GM12878 (cell line): ENCODE measurements around the gene MTF2. TPM values are rescaled to one million over a fixed set of nuclear protein-coding genes. Genes with fewer than 3 reads are reported as not detected.

ENCODE experiments used
- ATAC-seq: fragments of 200-7000 bp; cut with Tn5 transposase; 3 replicates; pipeline ENCODE4 v1.9.1; 2020; ENCODE audit warnings: mild to moderate bottlenecking, moderate library complexity
- BruUV-seq: library from RNA; stranded (reverse); fragments of 400-500 nt; replicated peaks from 2 replicates; lab custom pipeline; 2021; lab: Mats Ljungman, UMichigan
- CTCF ChIA-PET: fragments of 300-600 bp; sonication (Branson Sonifier 250); formaldehyde crosslinking; extraction: SDS; loops from one replicate; lab custom pipeline; 2021; ENCODE audit warnings: inconsistent platforms; lab: Yijun Ruan, JAX
- POLR2A ChIA-PET: fragments of 350-600 bp; formaldehyde crosslinking; extraction: SDS; loops from one replicate; lab custom pipeline; 2021; ENCODE audit warnings: inconsistent platforms; lab: Charles Lee
- RAD21 ChIA-PET: fragments of 300-600 bp; sonication (Branson Sonifier 250); formaldehyde crosslinking; loops from one replicate; lab custom pipeline; 2023; ENCODE audit warnings: antibody characterized with exemption; ENCODE audit not compliant: unreplicated experiment; lab: Charles Lee
- SMC1A ChIA-PET: fragments of 300-600 bp; sonication (Branson Sonifier 250); formaldehyde crosslinking; loops from one replicate; lab custom pipeline; 2023; ENCODE audit not compliant: unreplicated experiment, uncharacterized antibody; lab: Charles Lee
- DNase-seq: peaks from one replicate; pipeline ENCODE4 v3.0.0-alpha.2; 2011; ENCODE audit warnings: low read depth, low spot score
- FAIRE-seq: peaks from 3 replicates; lab custom pipeline; 2011; peaks lifted over from hg19 to GRCh38; lab: Jason Lieb, UNC
- H2AFZ ChIP-seq: 2 replicates; pipeline ENCODE4 v1.6.0; 2011; ENCODE audit warnings: low read depth, low read length, control low read depth; ENCODE audit not compliant: control insufficient read depth
- H3K27ac ChIP-seq: 2 replicates; pipeline ENCODE4 v1.5.1; 2011; ENCODE audit warnings: control low read depth; ENCODE audit not compliant: control insufficient read depth, insufficient read depth
- H3K27me3 ChIP-seq, 2 experiments: replicated peaks in 1 of 2; 2 replicates each; pipeline versions ENCODE4 v1.6.0 to v1.6.1; 2011; ENCODE audit warnings: low read length in 1 of 2; ENCODE audit not compliant: control insufficient read depth in 2 of 2, insufficient read depth in 2 of 2
- H3K36me3 ChIP-seq, 2 experiments: 2 replicates each; pipeline ENCODE4 v1.5.1; 2011; ENCODE audit warnings: low read length in 1 of 2; ENCODE audit not compliant: control insufficient read depth in 2 of 2, insufficient read depth in 2 of 2
- H3K4me1 ChIP-seq: 2 replicates; pipeline ENCODE4 v1.6.1; 2011; ENCODE audit warnings: mild to moderate bottlenecking, low read length, moderate library complexity, mixed read lengths; ENCODE audit not compliant: control insufficient read depth, insufficient read depth
- H3K4me2 ChIP-seq: 2 replicates; pipeline ENCODE4 v1.6.0; 2011; ENCODE audit warnings: control low read depth; ENCODE audit not compliant: control insufficient read depth, insufficient read depth
- H3K4me3 ChIP-seq: fragments of 200-600 bp; sonication (generic); 2 replicates; pipeline ENCODE4 v1.5.1; 2016
- H3K79me2 ChIP-seq: 2 replicates; pipeline ENCODE4 v1.6.0; 2011; ENCODE audit warnings: low read length; ENCODE audit not compliant: control insufficient read depth, insufficient read depth
- H3K9ac ChIP-seq: 2 replicates; pipeline ENCODE4 v1.8.0; 2011; ENCODE audit warnings: low read length, control low read depth, mixed read lengths; ENCODE audit not compliant: control insufficient read depth, insufficient read depth
- H3K9me3 ChIP-seq: replicated peaks from 3 replicates; pipeline ENCODE4 v1.5.1; 2011; ENCODE audit warnings: mild to moderate bottlenecking, low read length; ENCODE audit not compliant: control insufficient read depth, insufficient read depth
- H4K20me1 ChIP-seq: 2 replicates; pipeline ENCODE4 v1.6.0; 2011; ENCODE audit not compliant: control insufficient read depth, insufficient read depth
- EZH2 ChIP-seq: IDR thresholded peaks from 2 replicates; pipeline ENCODE4 v1.6.1; 2012; ENCODE audit warnings: low read depth, mild to moderate bottlenecking, control low read depth, inconsistent platforms, low read length, borderline replicate concordance; ENCODE audit not compliant: control insufficient read depth
- FOXM1 ChIP-seq: IDR thresholded peaks from 2 replicates; pipeline ENCODE4 v1.6.1; 2012; ENCODE audit warnings: low read depth, mild to moderate bottlenecking, inconsistent platforms, low read length, moderate library complexity
- KDM1A ChIP-seq: fragments of 200-600 bp; sonication (generic); IDR thresholded peaks from 2 replicates; pipeline ENCODE4 v1.6.1; 2016; ENCODE audit warnings: borderline replicate concordance
- POLR2AphosphoS2 ChIP-seq: IDR thresholded peaks from 2 replicates; pipeline ENCODE4 v1.6.1; 2011; ENCODE audit warnings: low read depth, mild to moderate bottlenecking, low read length, improper control_type of control experiment, moderate library complexity
- RCOR1 ChIP-seq: conservative IDR thresholded peaks from 2 replicates; pipeline ENCODE4 v1.6.1; 2012; ENCODE audit warnings: low read depth, low read length, improper control_type of control experiment
- ZNF207 ChIP-seq: fragments of 450-650 bp; IDR thresholded peaks from 2 replicates; pipeline ENCODE4 v1.6.1; 2014; ENCODE audit warnings: antibody characterized with exemption, mild to moderate bottlenecking, borderline replicate concordance
- ZNF384 ChIP-seq: IDR thresholded peaks from 2 replicates; pipeline ENCODE4 v1.6.1; 2012; ENCODE audit warnings: low read depth, mild to moderate bottlenecking, low read length, improper control_type of control experiment, borderline replicate concordance
- WGBS: methylation state at CpG from one replicate; pipeline ENCODE4 v1.1.6; 2016; ENCODE audit warnings: low lambda C conversion rate; ENCODE audit not compliant: insufficient replicate concordance, insufficient coverage; ENCODE audit errors: missing lambda C conversion rate; 5-methylcytosine and 5-hydroxymethylcytosine counted together
- in situ Hi-C: fragments of 300-500 bp; cut with MboI; formaldehyde crosslinking; loops from 9 replicates; pipeline ENCODE4 v1.14.3; 2018; ENCODE audit warnings: mixed read lengths
- intact Hi-C: fragments of 100-400 bp; cut with micrococcal nuclease; formaldehyde crosslinking; loops from one replicate; pipeline ENCODE4 v1.14.2; 2022; ENCODE audit not compliant: unreplicated experiment
- polyA plus RNA-seq, 11 experiments: library from polyadenylated mRNA; depleted of rRNA in 4 of 11; unstranded in 6 of 11; stranded (reverse) in 5 of 11; fragments of >200 nt; fragmentation: Nextera tagmentation in 4 of 11; fragmentation: Illumina TruSeq in 1 of 11; extraction: Ambion mirVana in 4 of 11; extraction: Trizol in 1 of 11; gene quantifications; 1 replicate in 1 of 11; 2 replicates in 10 of 11; pipeline versions ENCODE4 v1.2.1 to v1.2.3, GENCODE V29; 2011 to 2016; ENCODE audit warnings: inconsistent platforms in 2 of 11, missing spikeins in 2 of 11, low read depth in 1 of 11
- total RNA-seq, 4 experiments: library from RNA; depleted of rRNA in 3 of 4; stranded (reverse); fragments of >200 nt in 3 of 4; fragmentation: Illumina TruSeq in 1 of 4; extraction: Trizol in 1 of 4; gene quantifications; 2 replicates each; pipeline versions ENCODE4 v1.2.1 to v1.2.3, GENCODE V29; 2013 to 2021
- TF ChIP-seq, protein P1 (sequence below): fragments of 450-650 bp; IDR thresholded peaks from 2 replicates; pipeline ENCODE4 v1.6.1; 2017; ENCODE audit warnings: mild to moderate bottlenecking, moderate library complexity

Gene MTF2
- total and polyA plus RNA-seq, 10 of the 15 experiments (the other 5 are each of a cell fraction or from before 2014, with no cell fraction given): 22.6 to 74.9 (median 42.8) TPM

- no TSS peak for BruUV-seq
- Histone ChIP-seq H3K9me3 (peaks cover 4% of the 10 kb centered on the region), H3K9ac (peak overlapping the region; percentile 99), H3K27me3 (no peaks in the 10 kb centered on the region), H3K4me1 (peaks cover 4% of the 10 kb centered on the region; the same call in 1 of the 2 replicates), H3K79me2 (peaks cover 90% of the 10 kb centered on the region), H3K4me2 (peak overlapping the region; percentile 89), H2AFZ (no peak overlapping the region), H3K27ac (peak overlapping the region; percentile 99; the same call in 1 of the 2 replicates), H4K20me1 (peaks cover 2% of the 10 kb centered on the region; the same call in 1 of the 2 replicates), H3K4me3 (peak overlapping the region; percentile 89), H3K36me3 (peaks cover 2 to 7% of the 10 kb centered on the region in 2 experiments; a peak in 2 of 4 replicates)
- CTCF ChIA-PET: interaction anchor here (1.4 kb wide), 1 partner anchor 97 kb away, joined by 10 read pairs; no protein-coding TSS in a partner anchor
- SMC1A ChIA-PET: interaction anchor here (1.1 to 1.7 kb wide), 6 partner anchors 9 to 98 kb away, joined by 3 to 7 read pairs (median 4); partner anchors contain the start of gene MTF2
- ATAC-seq (no peak), DNase-seq (no peak), FAIRE-seq (no peak)
- 24% methylated on average over 4 of the region's 4 CpGs for WGBS
- in situ Hi-C loops (no loop called here), intact Hi-C loops (loop anchor here (2.0 to 10.0 kb wide), 2 partner anchors 343 to 669 kb away; partner anchors contain the start of gene RPL5)
- RAD21 ChIA-PET: interaction anchor here (0.7 to 1.4 kb wide), 4 partner anchors 27 to 256 kb away, joined by 3 to 10 read pairs (median 3); no protein-coding TSS in a partner anchor
- POLR2A ChIA-PET: interaction anchor here (0.6 to 2.6 kb wide), 7 partner anchors 12 to 318 kb away, joined by 3 to 7 read pairs (median 5); no protein-coding TSS in a partner anchor
- TF ChIP-seq POLR2AphosphoS2 (no peak), FOXM1 (no peak), ZNF207 (no peak), EZH2 (no peak), KDM1A (no peak), ZNF384 (no peak), RCOR1 (no peak)
- TF ChIP-seq, protein P1, sequence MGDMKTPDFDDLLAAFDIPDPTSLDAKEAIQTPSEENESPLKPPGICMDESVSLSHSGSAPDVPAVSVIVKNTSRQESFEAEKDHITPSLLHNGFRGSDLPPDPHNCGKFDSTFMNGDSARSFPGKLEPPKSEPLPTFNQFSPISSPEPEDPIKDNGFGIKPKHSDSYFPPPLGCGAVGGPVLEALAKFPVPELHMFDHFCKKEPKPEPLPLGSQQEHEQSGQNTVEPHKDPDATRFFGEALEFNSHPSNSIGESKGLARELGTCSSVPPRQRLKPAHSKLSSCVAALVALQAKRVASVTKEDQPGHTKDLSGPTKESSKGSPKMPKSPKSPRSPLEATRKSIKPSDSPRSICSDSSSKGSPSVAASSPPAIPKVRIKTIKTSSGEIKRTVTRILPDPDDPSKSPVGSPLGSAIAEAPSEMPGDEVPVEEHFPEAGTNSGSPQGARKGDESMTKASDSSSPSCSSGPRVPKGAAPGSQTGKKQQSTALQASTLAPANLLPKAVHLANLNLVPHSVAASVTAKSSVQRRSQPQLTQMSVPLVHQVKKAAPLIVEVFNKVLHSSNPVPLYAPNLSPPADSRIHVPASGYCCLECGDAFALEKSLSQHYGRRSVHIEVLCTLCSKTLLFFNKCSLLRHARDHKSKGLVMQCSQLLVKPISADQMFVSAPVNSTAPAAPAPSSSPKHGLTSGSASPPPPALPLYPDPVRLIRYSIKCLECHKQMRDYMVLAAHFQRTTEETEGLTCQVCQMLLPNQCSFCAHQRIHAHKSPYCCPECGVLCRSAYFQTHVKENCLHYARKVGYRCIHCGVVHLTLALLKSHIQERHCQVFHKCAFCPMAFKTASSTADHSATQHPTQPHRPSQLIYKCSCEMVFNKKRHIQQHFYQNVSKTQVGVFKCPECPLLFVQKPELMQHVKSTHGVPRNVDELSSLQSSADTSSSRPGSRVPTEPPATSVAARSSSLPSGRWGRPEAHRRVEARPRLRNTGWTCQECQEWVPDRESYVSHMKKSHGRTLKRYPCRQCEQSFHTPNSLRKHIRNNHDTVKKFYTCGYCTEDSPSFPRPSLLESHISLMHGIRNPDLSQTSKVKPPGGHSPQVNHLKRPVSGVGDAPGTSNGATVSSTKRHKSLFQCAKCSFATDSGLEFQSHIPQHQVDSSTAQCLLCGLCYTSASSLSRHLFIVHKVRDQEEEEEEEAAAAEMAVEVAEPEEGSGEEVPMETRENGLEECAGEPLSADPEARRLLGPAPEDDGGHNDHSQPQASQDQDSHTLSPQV: no peak
Measured at GRCh38 chr1:93177991-93178390, 98.9 kb downstream of the MTF2 start.
